GM18867 (cell line): ENCODE measurements around the gene NSUN6.

Experiments used
- ATAC-seq: cut with Tn5 transposase; IDR thresholded peaks from one replicate; pipeline ENCODE4 v1.9.1; 2021; ENCODE audit warnings: mild to moderate bottlenecking, moderate library complexity; ENCODE audit not compliant: unreplicated experiment

NSUN6 gene

GRCh38 chr10:18565006-18565405, 86.4 kb downstream of the NSUN6 start:
- ATAC-seq: no peak

GRCh38 chr10:18563003-18563726, 88.2 kb downstream of the NSUN6 start:
- no peak for ATAC-seq

GRCh38 chr10:18561861-18562551, 89.4 kb downstream of the NSUN6 start:
- ATAC-seq: no peak

- no peak for ATAC-seq
These were observed 93.4 kb downstream of the NSUN6 start for GRCh38 chr10:18557960-18558359.

- ATAC-seq: no peak
These were observed 94.8 kb downstream of the NSUN6 start for GRCh38 chr10:18556522-18557147.

- no peak for ATAC-seq
These were observed 96.9 kb downstream of the NSUN6 start for GRCh38 chr10:18554479-18554878.

GRCh38 chr10:18551473-18551872, 99.9 kb downstream of the NSUN6 start:
- ATAC-seq: no peak

GRCh38 chr10:18549105-18549504, 102.3 kb downstream of the NSUN6 start:
- no peak for ATAC-seq

GRCh38 chr10:18545621-18546305, 105.6 kb downstream of the NSUN6 start:
- ATAC-seq: no peak

GRCh38 chr10:18542832-18543231, 108.6 kb downstream of the NSUN6 start:
- no peak for ATAC-seq

- ATAC-seq: no peak
These were observed 111.2 kb downstream of the NSUN6 start for GRCh38 chr10:18540195-18540594.

GRCh38 chr10:18539335-18539734, 112.1 kb downstream of the NSUN6 start:
- no peak for ATAC-seq

GRCh38 chr10:18533896-18534295, 117.5 kb downstream of the NSUN6 start:
- no peak for ATAC-seq

- ATAC-seq: no peak
These were observed 118.4 kb downstream of the NSUN6 start for GRCh38 chr10:18532881-18533535.

GRCh38 chr10:18528292-18528691, 123.1 kb downstream of the NSUN6 start:
- ATAC-seq: no peak

GRCh38 chr10:18527687-18528086, 123.7 kb downstream of the NSUN6 start:
- ATAC-seq: no peak

GRCh38 chr10:18523858-18524257, 127.5 kb downstream of the NSUN6 start:
- no peak for ATAC-seq

- ATAC-seq: no peak
These were observed 128.4 kb downstream of the NSUN6 start for GRCh38 chr10:18523025-18523424.

GRCh38 chr10:18516851-18517250, 134.5 kb downstream of the NSUN6 start:
- ATAC-seq: no peak

- ATAC-seq: no peak
These were observed 136.8 kb downstream of the NSUN6 start for GRCh38 chr10:18514537-18514936.

GRCh38 chr10:18508587-18508986, 142.8 kb downstream of the NSUN6 start:
- no peak for ATAC-seq
